Lower leg skin (tissue), 4 donors: ENCODE data around the gene CCSER1. TPM values are rescaled to one million over a fixed set of nuclear protein-coding genes. Genes with fewer than 3 reads are reported as not detected.

Experiments used
- DNase-seq, 2 donors: peaks; one replicate each; pipeline ENCODE4 v3.0.0-alpha.2; 2019; ENCODE audit warnings: low spot score in 2 of 2
- H3K4me3 ChIP-seq: fragments of 200-600 bp; sonication (generic); 2 replicates; pipeline ENCODE4 v1.5.1; 2017; ENCODE audit warnings: mild to moderate bottlenecking, low read depth; ENCODE audit not compliant: poor library complexity, severe bottlenecking
- CTCF ChIP-seq, 3 donors: fragments of 450-650 bp; IDR thresholded peaks; one replicate each; pipeline ENCODE4 v1.5.1; 2016; ENCODE audit warnings: antibody characterized with exemption in 3 of 3, mild to moderate bottlenecking in 3 of 3, moderate library complexity in 2 of 3
- POLR2A ChIP-seq, 2 donors: fragments of 450-650 bp; IDR thresholded peaks; one replicate each; pipeline ENCODE4 v1.6.1; 2016 to 2017; ENCODE audit warnings: antibody characterized with exemption in 2 of 2, mild to moderate bottlenecking in 1 of 2, moderate library complexity in 1 of 2
- WGBS, 2 donors: methylation state at CpG; one replicate each; pipeline ENCODE4 v1.1.5; 2018; 5-methylcytosine and 5-hydroxymethylcytosine counted together
- intact Hi-C: fragments of 100-400 bp; cut with DNase I; formaldehyde crosslinking; loops from one replicate; pipeline ENCODE4 v1.15.0; 2023; ENCODE audit warnings: low total_unique reads
- total RNA-seq, 4 donors: library from RNA; depleted of rRNA; stranded (reverse); fragments of >200 nt; gene quantifications; one replicate each; pipeline ENCODE4 v1.1.0, GENCODE V29; 2016

The CCSER1 gene
- total RNA-seq, 4 donors from 2014 or later: 6.5 to 12.1 (median 9.9) TPM

GRCh38 chr4:90165883-90166282 lies 38.7 kb downstream of the CCSER1 start:
- WGBS, 2 donors: 79 to 83% methylated on average over 5 of the region's 5 CpGs
- TF ChIP-seq POLR2A (IDR thresholded peaks at IDR 0.05): no peak
- no peak for TF ChIP-seq CTCF (IDR thresholded peaks at IDR 0.05)
- H3K4me3 ChIP-seq: no peak overlapping the region
- no peak for DNase-seq
- intact Hi-C loops: no loop called here

GRCh38 chr4:90171491-90171890 lies 44.3 kb downstream of the CCSER1 start:
- DNase-seq: no peak
- H3K4me3 ChIP-seq: no peak overlapping the region
- intact Hi-C loops: no loop called here
- 65 to 79% methylated on average over 2 of the region's 2 CpGs for WGBS, 2 donors
- no peak for TF ChIP-seq CTCF (IDR thresholded peaks at IDR 0.05)

GRCh38 chr4:90174621-90175023 lies 47.4 kb downstream of the CCSER1 start:
- 49% methylated on average over 3 of the region's 3 CpGs for WGBS, 2 donors
- intact Hi-C loops: no loop called here
- TF ChIP-seq POLR2A (IDR thresholded peaks at IDR 0.05) (no peak), CTCF (IDR thresholded peaks at IDR 0.05) (no peak)
- no peak for DNase-seq
- no peak overlapping the region for H3K4me3 ChIP-seq

GRCh38 chr4:90181644-90182043 lies 54.5 kb downstream of the CCSER1 start:
- 82 to 85% methylated on average over 1 of the region's 1 CpG for WGBS, 2 donors
- DNase-seq: no peak
- TF ChIP-seq POLR2A (IDR thresholded peaks at IDR 0.05) (no peak), CTCF (IDR thresholded peaks at IDR 0.05) (no peak)
- intact Hi-C loops: no loop called here
- H3K4me3 ChIP-seq: no peak overlapping the region

- TF ChIP-seq POLR2A (IDR thresholded peaks at IDR 0.05) (no peak), CTCF (IDR thresholded peaks at IDR 0.05) (no peak)
- DNase-seq: no peak
- WGBS, 2 donors: 48 to 55% methylated on average over 3 of the region's 3 CpGs
- intact Hi-C loops: no loop called here
- no peak overlapping the region for H3K4me3 ChIP-seq
Observed at GRCh38 chr4:90183254-90183653, 56.1 kb downstream of the CCSER1 start.

GRCh38 chr4:90184560-90184959 lies 57.4 kb downstream of the CCSER1 start:
- TF ChIP-seq POLR2A (IDR thresholded peaks at IDR 0.05): no peak
- TF ChIP-seq CTCF (IDR thresholded peaks at IDR 0.05): no peak
- no peak for DNase-seq
- 77 to 93% methylated on average over 1 of the region's 1 CpG for WGBS, 2 donors
- H3K4me3 ChIP-seq: no peak overlapping the region
- intact Hi-C loops: no loop called here
